H9 (cell line): ENCODE measurements around the gene VPS39. TPM values are rescaled to one million over a fixed set of nuclear protein-coding genes. Genes with fewer than 3 reads are reported as not detected.

Source experiments
- DNase-seq: peaks from one replicate; pipeline ENCODE4 v3.0.0-alpha.2; 2017
- H2AFZ ChIP-seq: one replicate; pipeline ENCODE4 v1.6.1; 2013; ENCODE audit warnings: mild to moderate bottlenecking, low read length, control low read depth, moderate library complexity
- H2AK5ac ChIP-seq: 2 replicates; pipeline ENCODE4 v1.6.1; 2013; ENCODE audit warnings: low read length, control low read depth, mixed read lengths; ENCODE audit not compliant: insufficient read length
- H2BK120ac ChIP-seq: one replicate; pipeline ENCODE4 v1.6.1; 2013; ENCODE audit warnings: low read depth, mild to moderate bottlenecking, low read length, control low read depth, inconsistent platforms; ENCODE audit not compliant: poor library complexity, severe bottlenecking
- H2BK12ac ChIP-seq: 2 replicates; pipeline ENCODE4 v1.6.1; 2013; ENCODE audit warnings: low read length, control low read depth, mixed read lengths, low read depth; ENCODE audit not compliant: insufficient read length
- H2BK15ac ChIP-seq: 2 replicates; pipeline ENCODE4 v1.6.1; 2013; ENCODE audit warnings: low read depth, low read length, control low read depth
- H2BK20ac ChIP-seq: one replicate; pipeline ENCODE4 v1.6.1; 2013; ENCODE audit warnings: low read depth, mild to moderate bottlenecking, low read length, control low read depth, inconsistent platforms; ENCODE audit not compliant: poor library complexity, severe bottlenecking
- H2BK5ac ChIP-seq: 2 replicates; pipeline ENCODE4 v1.6.1; 2013; ENCODE audit warnings: low read length, control low read depth, mixed read lengths; ENCODE audit not compliant: insufficient read length
- H3K14ac ChIP-seq: 2 replicates; pipeline ENCODE4 v1.6.1; 2013; ENCODE audit warnings: low read length, control low read depth; ENCODE audit not compliant: insufficient read depth
- H3K18ac ChIP-seq: 2 replicates; pipeline ENCODE4 v1.6.1; 2013; ENCODE audit warnings: low read depth, mild to moderate bottlenecking, mixed read lengths, low read length, control low read depth; ENCODE audit not compliant: insufficient read length
- H3K23ac ChIP-seq: 2 replicates; pipeline ENCODE4 v1.6.1; 2013; ENCODE audit warnings: low read length, control low read depth, mixed read lengths, low read depth; ENCODE audit not compliant: insufficient read length
- H3K23me2 ChIP-seq: 2 replicates; pipeline ENCODE4 v1.6.1; 2013; ENCODE audit warnings: low read depth, mild to moderate bottlenecking, mixed read lengths, low read length, control low read depth; ENCODE audit not compliant: insufficient read length, poor library complexity, severe bottlenecking
- H3K27ac ChIP-seq: 2 replicates; pipeline ENCODE4 v1.5.1; 2013; ENCODE audit warnings: low read length, control low read depth, mixed read lengths, low read depth; ENCODE audit not compliant: insufficient read length
- H3K27me3 ChIP-seq: 2 replicates; pipeline ENCODE4 v1.6.1; 2013; ENCODE audit warnings: low read length, control low read depth, inconsistent platforms; ENCODE audit not compliant: insufficient read depth
- H3K4ac ChIP-seq: 2 replicates; pipeline ENCODE4 v1.6.1; 2013; ENCODE audit warnings: low read depth, mild to moderate bottlenecking, control low read depth, inconsistent platforms, low read length, moderate library complexity
- H3K4me1 ChIP-seq: 2 replicates; pipeline ENCODE4 v1.6.1; 2013; ENCODE audit warnings: low read length, control low read depth, inconsistent platforms; ENCODE audit not compliant: insufficient read depth
- H3K4me2 ChIP-seq: 2 replicates; pipeline ENCODE4 v1.6.1; 2013; ENCODE audit warnings: low read length, control low read depth, mixed read lengths; ENCODE audit not compliant: insufficient read length, insufficient read depth
- H3K56ac ChIP-seq: 2 replicates; pipeline ENCODE4 v1.6.1; 2013; ENCODE audit warnings: low read depth, mild to moderate bottlenecking, mixed read lengths, low read length, control low read depth; ENCODE audit not compliant: insufficient read length
- H3K79me1 ChIP-seq: 2 replicates; pipeline ENCODE4 v1.6.1; 2013; ENCODE audit warnings: low read depth, mild to moderate bottlenecking, moderate library complexity, low read length, control low read depth, inconsistent platforms; ENCODE audit not compliant: insufficient read depth, poor library complexity, severe bottlenecking
- H3K79me2 ChIP-seq: 2 replicates; pipeline ENCODE4 v1.6.1; 2013; ENCODE audit warnings: low read length, control low read depth, inconsistent platforms; ENCODE audit not compliant: insufficient read depth
- H3K9ac ChIP-seq: 2 replicates; pipeline ENCODE4 v1.6.1; 2013; ENCODE audit warnings: low read length, control low read depth, mixed read lengths; ENCODE audit not compliant: insufficient read length; ENCODE audit errors: extremely low read depth
- H3K9me3 ChIP-seq: one replicate; pipeline ENCODE4 v1.6.1; 2013; ENCODE audit warnings: low read depth, low read length, inconsistent platforms; ENCODE audit not compliant: control insufficient read depth
- H3T11ph ChIP-seq: one replicate; pipeline ENCODE4 v1.6.1; 2013; ENCODE audit warnings: mild to moderate bottlenecking, low read length, control low read depth, inconsistent platforms
- H4K20me1 ChIP-seq: one replicate; pipeline ENCODE4 v1.6.1; 2013; ENCODE audit not compliant: control insufficient read depth, insufficient read length, insufficient read depth
- H4K5ac ChIP-seq: 2 replicates; pipeline ENCODE4 v1.6.1; 2013; ENCODE audit warnings: low read depth, mild to moderate bottlenecking, mixed read lengths, low read length, control low read depth; ENCODE audit not compliant: insufficient read length
- H4K8ac ChIP-seq: replicated peaks from 2 replicates; pipeline ENCODE4 v1.6.1; 2013; ENCODE audit warnings: low read length, control low read depth, mixed read lengths, low read depth; ENCODE audit not compliant: insufficient read length
- H4K91ac ChIP-seq: 2 replicates; pipeline ENCODE4 v1.6.1; 2013; ENCODE audit warnings: low read depth, mild to moderate bottlenecking, moderate library complexity, mixed read lengths, low read length, control low read depth; ENCODE audit not compliant: insufficient read length
- H3K27ac Mint-ChIP-seq, 3 experiments: 2 replicates in 2 of 3; 3 replicates in 1 of 3; pipeline ENCODE4 v1.8.0; 2020 to 2021; ENCODE audit warnings: mixed read lengths in 3 of 3, mild to moderate bottlenecking in 1 of 3, moderate library complexity in 1 of 3
- H3K27me3 Mint-ChIP-seq: 2 replicates; pipeline ENCODE4 v1.8.0; 2021; ENCODE audit warnings: low read depth, mild to moderate bottlenecking, moderate library complexity, mixed read lengths
- H3K36me3 Mint-ChIP-seq, 3 experiments: 2 replicates in 2 of 3; 3 replicates in 1 of 3; pipeline ENCODE4 v1.8.0; 2020 to 2021; ENCODE audit warnings: low read depth in 3 of 3, mixed read lengths in 3 of 3; ENCODE audit not compliant: insufficient read depth in 1 of 3
- H3K4me1 Mint-ChIP-seq, 2 experiments: 2 replicates each; pipeline ENCODE4 v1.8.0; 2020; ENCODE audit warnings: mixed read lengths in 2 of 2
- H3K4me3 Mint-ChIP-seq, 2 experiments: 2 replicates in 1 of 2; 3 replicates in 1 of 2; pipeline ENCODE4 v1.8.0; 2020 to 2021; ENCODE audit warnings: mild to moderate bottlenecking in 2 of 2, mixed read lengths in 2 of 2, moderate library complexity in 1 of 2
- H3K9me3 Mint-ChIP-seq, 2 experiments: 2 replicates in 1 of 2; 3 replicates in 1 of 2; pipeline ENCODE4 v1.8.0; 2020; ENCODE audit warnings: mild to moderate bottlenecking in 2 of 2, mixed read lengths in 2 of 2, moderate library complexity in 1 of 2
- CTCF ChIP-seq: fragments of 200-600 bp; sonication (generic); conservative IDR thresholded peaks from 3 replicates; pipeline ENCODE4 v1.8.0; 2021; ENCODE audit warnings: antibody characterized with exemption, mild to moderate bottlenecking
- WGBS: extraction: QIAGEN DNeasy Blood & Tissue Kit; methylation state at CpG from one replicate; pipeline ENCODE4 v1.1.7; 2013; ENCODE audit warnings: missing lambda C conversion rate, low lambda C conversion rate, mixed read lengths; ENCODE audit not compliant: insufficient read length; ENCODE audit errors: extremely low coverage; 5-methylcytosine and 5-hydroxymethylcytosine counted together
- total RNA-seq: library from RNA; stranded (reverse); gene quantifications from 2 replicates; pipeline ENCODE4 v1.2.1, GENCODE V29; 2021

Gene VPS39
- total RNA-seq, 1 experiment from 2014 or later: 48.6 TPM

GRCh38 chr15:42160136-42160535 is 48.0 kb downstream of the VPS39 start:
- Mint-ChIP-seq H3K4me3 (no peak overlapping the region), H3K27ac (no peak overlapping the region; a peak in 1 of 7 replicates), H3K4me1 (peaks cover 3 to 5% of the 10 kb centered on the region in 2 experiments; a peak in 3 of 4 replicates), H3K9me3 (no peaks in the 10 kb centered on the region), H3K27me3 (no peaks in the 10 kb centered on the region; the same call in 1 of the 2 replicates), H3K36me3 (peaks cover 11 to 66% (median 47%) of the 10 kb centered on the region in 3 experiments)
- no peak overlapping the region for H4K91ac ChIP-seq
- no peak overlapping the region for H2BK120ac ChIP-seq
- H4K20me1 ChIP-seq: no peaks in the 10 kb centered on the region
- H3K4me2 ChIP-seq: no peak overlapping the region
- no peaks in the 10 kb centered on the region for H3K9me3 ChIP-seq
- no peak overlapping the region for H2BK12ac ChIP-seq
- no peak overlapping the region for H2BK20ac ChIP-seq
- no peak overlapping the region for H3K23ac ChIP-seq
- no peak overlapping the region for H4K8ac ChIP-seq
- H3K23me2 ChIP-seq: no peaks in the 10 kb centered on the region
- no peak overlapping the region for H3K18ac ChIP-seq
- no peak overlapping the region for H3K27ac ChIP-seq
- no peak overlapping the region for H3K9ac ChIP-seq
- no peaks in the 10 kb centered on the region for H3K79me2 ChIP-seq
- no peak overlapping the region for H2AK5ac ChIP-seq
- no peaks in the 10 kb centered on the region for H3K4me1 ChIP-seq
- H4K5ac ChIP-seq: no peak overlapping the region
- H2BK5ac ChIP-seq: no peak overlapping the region
- no peaks in the 10 kb centered on the region for H3K27me3 ChIP-seq
- no peaks in the 10 kb centered on the region for H3K79me1 ChIP-seq
- no CpG with 5 or more reads among the region's 7 CpGs for WGBS
- TF ChIP-seq CTCF: no peak
- no peak overlapping the region for H3K56ac ChIP-seq
- DNase-seq: no peak
- no peak overlapping the region for H3K14ac ChIP-seq
- no peak overlapping the region for H3T11ph ChIP-seq
- H3K4ac ChIP-seq: no peak overlapping the region
- H2AFZ ChIP-seq: no peak overlapping the region
- no peak overlapping the region for H2BK15ac ChIP-seq
